ENCODE data around the gene LAMA2.

The LAMA2 gene

GRCh38 chr6:129350278-129350677, 467.3 kb downstream of the LAMA2 start:
- Histone ChIP-seq H3K36me3 (replicated peaks; ENCODE audit: low read depth, low read length) (no peaks in the 10 kb centered on the region), H3K4me3 (ENCODE audit: low read length) (no peak overlapping the region), H3K4me2 (ENCODE audit: low read length) (no peak overlapping the region), H3K27ac (ENCODE audit: low read length) (no peak overlapping the region), H3K4me1 (ENCODE audit: low read length) (no peaks in the 10 kb centered on the region), H4K20me1 (ENCODE audit: insufficient read depth, low read length) (no peaks in the 10 kb centered on the region), H2AFZ (ENCODE audit: low read depth, low read length) (no peak overlapping the region), H3K27me3 (ENCODE audit: low read depth, low read length) (no peaks in the 10 kb centered on the region), H3K9ac (ENCODE audit: low read length) (no peak overlapping the region), H3K79me2 (ENCODE audit: low read length) (no peaks in the 10 kb centered on the region), H3K9me3 (ENCODE audit: insufficient read depth, low read length) (no peaks in the 10 kb centered on the region)
- TF ChIP-seq CTCF (IDR thresholded peaks at IDR 0.05; ENCODE audit: low read depth, low read length) (no peak), EZH2phosphoT487 (IDR thresholded peaks at IDR 0.05; ENCODE audit: low read depth) (no peak)

- no peaks in the 10 kb centered on the region for H3K27me3 ChIP-seq (ENCODE audit: low read depth, low read length)
- no peaks in the 10 kb centered on the region for H3K4me1 ChIP-seq (ENCODE audit: low read length)
- no peak overlapping the region for H3K4me2 ChIP-seq (ENCODE audit: low read length)
- H3K36me3 ChIP-seq (replicated peaks; ENCODE audit: low read depth, low read length): no peaks in the 10 kb centered on the region
- no peak overlapping the region for H3K4me3 ChIP-seq (ENCODE audit: low read length)
- TF ChIP-seq EZH2phosphoT487 (IDR thresholded peaks at IDR 0.05; ENCODE audit: low read depth) (no peak), CTCF (IDR thresholded peaks at IDR 0.05; ENCODE audit: low read depth, low read length) (no peak)
- H4K20me1 ChIP-seq (ENCODE audit: insufficient read depth, low read length): no peaks in the 10 kb centered on the region
- no peak overlapping the region for H3K27ac ChIP-seq (ENCODE audit: low read length)
- no peak overlapping the region for H2AFZ ChIP-seq (ENCODE audit: low read depth, low read length)
- no peaks in the 10 kb centered on the region for H3K9me3 ChIP-seq (ENCODE audit: insufficient read depth, low read length)
- no peaks in the 10 kb centered on the region for H3K79me2 ChIP-seq (ENCODE audit: low read length)
- no peak overlapping the region for H3K9ac ChIP-seq (ENCODE audit: low read length)
Measured at GRCh38 chr6:129351807-129352206, 468.9 kb downstream of the LAMA2 start.

GRCh38 chr6:129353067-129353466, 470.1 kb downstream of the LAMA2 start:
- no peak overlapping the region for H3K9ac ChIP-seq (ENCODE audit: low read length)
- no peaks in the 10 kb centered on the region for H3K79me2 ChIP-seq (ENCODE audit: low read length)
- TF ChIP-seq CTCF (IDR thresholded peaks at IDR 0.05; ENCODE audit: low read depth, low read length) (no peak), EZH2phosphoT487 (IDR thresholded peaks at IDR 0.05; ENCODE audit: low read depth) (no peak)
- H3K4me3 ChIP-seq (ENCODE audit: low read length): no peak overlapping the region
- no peaks in the 10 kb centered on the region for H4K20me1 ChIP-seq (ENCODE audit: insufficient read depth, low read length)
- no peaks in the 10 kb centered on the region for H3K27me3 ChIP-seq (ENCODE audit: low read depth, low read length)
- no peaks in the 10 kb centered on the region for H3K4me1 ChIP-seq (ENCODE audit: low read length)
- H3K9me3 ChIP-seq (ENCODE audit: insufficient read depth, low read length): no peaks in the 10 kb centered on the region
- H3K4me2 ChIP-seq (ENCODE audit: low read length): no peak overlapping the region
- H3K27ac ChIP-seq (ENCODE audit: low read length): no peak overlapping the region
- no peaks in the 10 kb centered on the region for H3K36me3 ChIP-seq (replicated peaks; ENCODE audit: low read depth, low read length)
- H2AFZ ChIP-seq (ENCODE audit: low read depth, low read length): no peak overlapping the region

GRCh38 chr6:129356129-129356528, 473.2 kb downstream of the LAMA2 start:
- Histone ChIP-seq H4K20me1 (ENCODE audit: insufficient read depth, low read length) (no peaks in the 10 kb centered on the region), H3K27ac (ENCODE audit: low read length) (no peak overlapping the region), H3K27me3 (ENCODE audit: low read depth, low read length) (no peaks in the 10 kb centered on the region), H3K4me1 (ENCODE audit: low read length) (no peaks in the 10 kb centered on the region), H3K36me3 (replicated peaks; ENCODE audit: low read depth, low read length) (no peaks in the 10 kb centered on the region), H3K79me2 (ENCODE audit: low read length) (no peaks in the 10 kb centered on the region), H3K4me2 (ENCODE audit: low read length) (no peak overlapping the region), H3K4me3 (ENCODE audit: low read length) (no peak overlapping the region), H2AFZ (ENCODE audit: low read depth, low read length) (no peak overlapping the region), H3K9ac (ENCODE audit: low read length) (no peak overlapping the region), H3K9me3 (ENCODE audit: insufficient read depth, low read length) (no peaks in the 10 kb centered on the region)
- TF ChIP-seq EZH2phosphoT487 (IDR thresholded peaks at IDR 0.05; ENCODE audit: low read depth) (no peak), CTCF (IDR thresholded peaks at IDR 0.05; ENCODE audit: low read depth, low read length) (no peak)
